ENCODE data around the gene SYT8. TPM values are rescaled to one million over a fixed set of nuclear protein-coding genes. Genes with fewer than 3 reads are reported as not detected.
"Not testable (repeated sequence)": the region's sequence is repeated elsewhere in the genome, so short reads cannot be mapped to it uniquely, and the experiment has no call there.

Gene SYT8
- total RNA-seq, 3 donors from 2014 or later = not detected

GRCh38 chr11:1812274-1812673 is 22.5 kb upstream of the SYT8 start:
- peaks cover 16% of the 10 kb centered on the region for H3K27me3 Mint-ChIP-seq (ENCODE audit: low read depth)
- no peaks in the 10 kb centered on the region for H3K4me1 Mint-ChIP-seq (ENCODE audit: low read depth)
- H3K9me3 Mint-ChIP-seq = no peaks in the 10 kb centered on the region
- H3K36me3 Mint-ChIP-seq (ENCODE audit: insufficient read depth) = no peaks in the 10 kb centered on the region
- ATAC-seq (no peak), DNase-seq (no peak)
- no peak overlapping the region for H3K4me3 Mint-ChIP-seq

- no peak for DNase-seq
- peaks cover 13% of the 10 kb centered on the region for H3K27me3 Mint-ChIP-seq (ENCODE audit: low read depth)
- no peaks in the 10 kb centered on the region for H3K4me1 Mint-ChIP-seq (ENCODE audit: low read depth)
- H3K4me3 Mint-ChIP-seq = no peak overlapping the region
- H3K9me3 Mint-ChIP-seq = no peaks in the 10 kb centered on the region
- no peak for ATAC-seq
- no peaks in the 10 kb centered on the region for H3K36me3 Mint-ChIP-seq (ENCODE audit: insufficient read depth)
Measured at GRCh38 chr11:1812801-1813200, 22.0 kb upstream of the SYT8 start.

- not testable (repeated sequence) for H3K4me1 Mint-ChIP-seq (ENCODE audit: low read depth); DNase-seq; ATAC-seq; H3K27me3 Mint-ChIP-seq (ENCODE audit: low read depth); H3K4me3 Mint-ChIP-seq; H3K36me3 Mint-ChIP-seq (ENCODE audit: insufficient read depth); H3K9me3 Mint-ChIP-seq
Measured at GRCh38 chr11:1813356-1813755, 21.4 kb upstream of the SYT8 start.

- DNase-seq (no peak), ATAC-seq (no peak)
- Mint-ChIP-seq H3K9me3 (no peaks in the 10 kb centered on the region), H3K36me3 (ENCODE audit: insufficient read depth) (no peaks in the 10 kb centered on the region), H3K4me3 (no peak overlapping the region), H3K4me1 (ENCODE audit: low read depth) (no peaks in the 10 kb centered on the region), H3K27me3 (ENCODE audit: low read depth) (peaks cover 6% of the 10 kb centered on the region)
Measured at GRCh38 chr11:1814691-1815090, 20.1 kb upstream of the SYT8 start.

DNA sequence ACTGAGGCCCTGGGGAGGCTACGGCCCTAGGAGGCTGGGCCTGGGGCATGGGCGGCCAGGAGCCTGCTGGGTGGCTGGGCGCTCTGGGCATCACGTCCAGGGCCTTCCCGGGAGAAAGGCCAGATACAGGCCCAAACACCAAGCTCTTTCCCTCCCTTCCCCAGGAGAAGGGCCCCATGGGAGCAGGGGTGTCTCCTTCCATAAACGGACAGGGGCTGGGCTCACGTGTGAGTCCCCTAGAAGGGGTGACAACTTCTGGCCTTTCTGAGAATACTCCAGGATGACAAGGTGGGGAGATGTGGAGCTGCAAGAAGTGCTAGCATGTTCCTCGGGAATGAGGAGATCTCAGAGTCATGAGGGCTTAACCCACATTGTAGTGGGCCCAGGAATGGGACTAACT is 19.5 kb upstream of the SYT8 start:
- Mint-ChIP-seq H3K36me3 (ENCODE audit: insufficient read depth) (no peaks in the 10 kb centered on the region), H3K27me3 (ENCODE audit: low read depth) (peaks cover 6% of the 10 kb centered on the region), H3K9me3 (no peaks in the 10 kb centered on the region), H3K4me1 (ENCODE audit: low read depth) (no peaks in the 10 kb centered on the region), H3K4me3 (no peak overlapping the region)
- ATAC-seq = no peak
- no peak for DNase-seq

- peaks cover 6% of the 10 kb centered on the region for H3K27me3 Mint-ChIP-seq (ENCODE audit: low read depth)
- H3K9me3 Mint-ChIP-seq = no peaks in the 10 kb centered on the region
- H3K4me1 Mint-ChIP-seq (ENCODE audit: low read depth) = no peaks in the 10 kb centered on the region
- no peak overlapping the region for H3K4me3 Mint-ChIP-seq
- DNase-seq (no peak), ATAC-seq (no peak)
- H3K36me3 Mint-ChIP-seq (ENCODE audit: insufficient read depth) = no peaks in the 10 kb centered on the region
Measured at GRCh38 chr11:1815751-1816150, 19.0 kb upstream of the SYT8 start.

GRCh38 chr11:1817000-1817399 is 17.8 kb upstream of the SYT8 start:
- ATAC-seq (no peak), DNase-seq (no peak)
- Mint-ChIP-seq H3K4me3 (no peak overlapping the region), H3K9me3 (no peaks in the 10 kb centered on the region), H3K27me3 (ENCODE audit: low read depth) (peaks cover 10% of the 10 kb centered on the region), H3K4me1 (ENCODE audit: low read depth) (no peaks in the 10 kb centered on the region), H3K36me3 (ENCODE audit: insufficient read depth) (no peaks in the 10 kb centered on the region)

DNA sequence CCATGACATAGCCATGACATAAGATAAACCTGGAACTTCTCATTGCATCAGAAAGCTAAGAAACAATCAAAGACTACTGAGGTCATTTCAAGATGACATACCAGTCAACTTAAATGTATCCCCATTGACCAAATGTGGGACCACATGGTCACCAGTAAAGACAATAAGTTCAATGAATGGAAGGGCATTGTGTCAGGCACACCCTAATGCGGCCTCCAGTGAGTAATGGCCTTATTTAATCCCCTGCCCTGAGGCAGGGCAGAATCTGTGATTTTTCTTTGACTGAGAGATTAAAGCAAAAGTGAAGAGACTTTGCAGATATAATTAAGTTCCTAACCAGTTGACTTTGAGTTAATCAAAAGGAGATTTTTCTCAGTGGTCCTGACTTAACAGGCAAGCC is 17.3 kb upstream of the SYT8 start:
- ATAC-seq (no peak), DNase-seq (no peak)
- Mint-ChIP-seq H3K27me3 (ENCODE audit: low read depth) (peaks cover 11% of the 10 kb centered on the region), H3K4me1 (ENCODE audit: low read depth) (no peaks in the 10 kb centered on the region), H3K9me3 (no peaks in the 10 kb centered on the region), H3K4me3 (no peak overlapping the region), H3K36me3 (ENCODE audit: insufficient read depth) (no peaks in the 10 kb centered on the region)

DNA sequence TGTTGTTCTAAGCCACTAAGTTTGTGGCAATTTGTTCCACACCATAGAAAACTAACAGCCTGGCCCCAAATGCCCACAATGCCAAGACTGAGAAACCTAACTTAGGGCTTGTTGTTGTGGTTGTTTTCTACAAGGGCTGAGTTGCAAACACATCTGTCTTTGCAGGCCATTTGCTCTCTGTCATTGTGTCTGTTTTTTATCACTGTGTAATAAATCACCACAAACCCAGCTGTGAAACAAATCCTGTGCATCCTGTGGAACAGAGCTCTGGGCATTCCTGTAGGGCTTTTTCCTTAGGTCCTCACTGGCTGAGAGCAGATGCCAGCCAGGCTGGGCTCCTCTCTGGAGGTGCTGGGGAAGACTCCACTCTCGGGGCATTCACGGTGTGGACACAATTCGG is 15.7 kb upstream of the SYT8 start:
- Mint-ChIP-seq H3K9me3 (no peaks in the 10 kb centered on the region), H3K27me3 (ENCODE audit: low read depth) (peaks cover 6% of the 10 kb centered on the region), H3K36me3 (ENCODE audit: insufficient read depth) (no peaks in the 10 kb centered on the region), H3K4me3 (no peak overlapping the region), H3K4me1 (ENCODE audit: low read depth) (no peaks in the 10 kb centered on the region)
- ATAC-seq (no peak), DNase-seq (no peak)

DNA sequence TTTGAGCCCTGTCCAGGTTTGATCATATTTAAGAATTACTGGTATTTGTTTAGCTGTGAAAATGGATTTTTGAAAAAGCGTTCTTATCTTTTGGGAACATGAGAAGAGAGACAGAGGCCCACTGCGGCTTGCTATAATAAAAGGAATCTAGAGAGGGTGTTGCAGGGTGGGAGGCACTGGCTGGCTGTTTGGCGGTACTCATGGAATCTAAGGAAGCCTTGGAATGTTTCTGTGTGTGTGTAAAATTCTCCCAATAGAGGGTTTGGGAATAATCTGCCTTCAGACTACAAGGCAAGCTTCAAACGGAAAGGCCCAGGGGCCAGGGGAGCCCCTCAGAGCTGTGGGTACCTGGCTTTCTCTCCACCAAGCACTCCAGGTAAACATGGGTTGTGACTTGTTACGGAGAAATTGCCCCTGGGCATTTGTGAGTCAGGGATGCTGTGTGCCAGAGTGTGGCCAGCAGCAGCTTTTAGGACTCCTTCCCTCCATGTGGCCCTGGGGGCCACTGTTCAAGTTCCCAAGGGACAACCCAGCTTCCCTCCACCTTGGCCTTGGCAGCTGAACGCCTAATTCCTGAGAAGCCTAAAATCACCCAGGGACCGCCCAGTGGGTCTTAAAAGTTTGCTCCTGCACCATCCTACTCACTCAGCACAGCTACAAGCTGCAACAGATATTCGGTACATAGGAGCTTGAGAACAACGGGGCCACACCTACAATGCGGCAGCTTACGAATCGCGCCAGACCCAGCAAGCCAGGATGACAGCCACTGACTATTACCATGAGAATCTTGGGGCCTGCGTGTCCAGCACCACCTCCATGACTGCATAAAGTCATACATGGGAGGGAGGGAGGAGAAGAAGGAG is 14.1 kb upstream of the SYT8 start:
- no peaks in the 10 kb centered on the region for H3K9me3 Mint-ChIP-seq
- no peak for ATAC-seq
- no peak for DNase-seq
- H3K27me3 Mint-ChIP-seq (ENCODE audit: low read depth) = peaks cover 10% of the 10 kb centered on the region
- H3K4me1 Mint-ChIP-seq (ENCODE audit: low read depth) = no peaks in the 10 kb centered on the region
- no peaks in the 10 kb centered on the region for H3K36me3 Mint-ChIP-seq (ENCODE audit: insufficient read depth)
- H3K4me3 Mint-ChIP-seq = no peak overlapping the region

GRCh38 chr11:1821562-1821961 is 13.2 kb upstream of the SYT8 start:
- Mint-ChIP-seq H3K36me3 (ENCODE audit: insufficient read depth) (no peaks in the 10 kb centered on the region), H3K4me1 (ENCODE audit: low read depth) (no peaks in the 10 kb centered on the region), H3K27me3 (ENCODE audit: low read depth) (peaks cover 10% of the 10 kb centered on the region), H3K9me3 (no peaks in the 10 kb centered on the region), H3K4me3 (no peak overlapping the region)
- DNase-seq (no peak), ATAC-seq (no peak)

DNA sequence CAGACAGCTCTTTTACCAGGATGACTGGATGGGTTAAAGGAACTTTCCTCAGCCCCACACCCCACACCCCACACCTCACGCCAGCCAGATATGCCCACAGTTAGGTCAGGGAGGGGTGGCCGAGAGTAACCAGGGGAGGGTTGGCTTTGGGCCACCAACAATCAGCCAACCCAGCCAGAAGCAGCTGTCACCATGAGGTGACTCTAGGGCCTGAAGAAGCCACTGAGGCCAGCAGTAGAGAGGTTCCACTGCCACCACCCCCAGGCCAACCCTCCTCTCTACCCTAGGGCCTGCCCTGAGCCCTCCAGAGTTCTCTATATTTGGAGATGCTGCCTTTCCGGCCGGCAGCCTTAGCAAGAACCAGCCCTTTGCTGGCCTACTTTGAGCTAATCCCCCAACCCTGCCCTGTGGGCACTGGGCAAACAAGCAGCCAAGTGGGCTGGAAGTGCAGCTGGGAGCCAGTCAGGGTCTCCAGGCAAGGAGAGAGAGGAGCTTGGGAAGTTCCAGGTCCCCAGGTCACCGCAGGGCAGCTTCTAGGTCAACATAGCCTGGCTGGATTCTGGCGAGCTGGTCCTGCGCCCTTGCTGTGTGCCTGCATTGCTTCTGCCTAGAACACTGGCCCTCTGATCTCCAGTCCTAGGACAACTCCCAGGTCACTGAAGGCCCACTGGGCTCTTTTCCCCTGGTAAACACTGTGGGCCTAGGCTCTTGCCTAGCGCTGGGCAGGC is 12.0 kb upstream of the SYT8 start:
- H3K36me3 Mint-ChIP-seq (ENCODE audit: insufficient read depth) = no peaks in the 10 kb centered on the region
- no peaks in the 10 kb centered on the region for H3K9me3 Mint-ChIP-seq
- H3K27me3 Mint-ChIP-seq (ENCODE audit: low read depth) = peaks cover 12% of the 10 kb centered on the region
- ATAC-seq (no peak), DNase-seq (no peak)
- H3K4me3 Mint-ChIP-seq = no peak overlapping the region
- H3K4me1 Mint-ChIP-seq (ENCODE audit: low read depth) = no peaks in the 10 kb centered on the region

DNA sequence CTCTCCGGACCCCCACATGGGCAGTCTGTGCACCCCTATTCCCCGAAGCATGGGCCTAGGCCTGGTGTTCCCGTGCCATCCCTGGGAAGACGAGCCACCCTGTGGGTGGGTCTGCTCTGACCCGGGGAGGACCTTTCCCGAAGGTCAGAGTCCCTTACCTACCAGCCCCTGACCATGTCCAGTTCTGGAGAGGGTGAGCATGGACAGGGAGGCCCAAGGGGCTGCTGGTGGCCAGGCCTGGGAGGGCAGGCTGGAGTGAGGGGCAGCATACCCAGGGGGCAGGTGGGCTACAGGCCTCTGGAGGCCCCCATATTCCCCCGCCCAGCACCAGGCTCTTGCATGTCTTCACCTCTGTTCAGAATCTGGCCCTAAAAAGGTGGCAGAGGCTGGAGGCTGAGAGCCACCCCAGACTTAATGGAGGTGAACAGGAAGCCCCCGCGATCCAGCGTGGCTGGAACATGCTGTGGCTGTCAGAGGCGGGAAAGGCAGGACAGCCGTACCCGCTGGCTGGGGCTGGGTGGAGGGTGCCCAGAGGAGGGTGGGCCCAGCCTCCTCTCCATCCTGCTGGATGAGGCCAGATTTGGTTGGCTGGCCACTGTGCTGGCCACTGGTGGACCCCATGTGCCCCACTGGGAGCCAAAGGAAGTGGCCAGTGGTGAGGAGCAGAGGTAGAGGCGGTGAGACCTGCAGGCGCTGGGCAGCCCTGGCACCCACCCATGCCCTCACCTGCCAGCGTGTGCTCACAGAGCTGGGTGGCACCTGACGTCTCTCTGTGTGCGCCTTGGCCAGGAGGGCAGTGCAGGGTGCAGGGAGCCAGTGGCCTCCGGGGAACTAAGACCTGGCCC is 11.2 kb upstream of the SYT8 start:
- H3K4me1 Mint-ChIP-seq (ENCODE audit: low read depth) = no peaks in the 10 kb centered on the region
- DNase-seq (no peak), ATAC-seq (no peak)
- no peak overlapping the region for H3K4me3 Mint-ChIP-seq
- no peaks in the 10 kb centered on the region for H3K36me3 Mint-ChIP-seq (ENCODE audit: insufficient read depth)
- peaks cover 13% of the 10 kb centered on the region for H3K27me3 Mint-ChIP-seq (ENCODE audit: low read depth)
- no peaks in the 10 kb centered on the region for H3K9me3 Mint-ChIP-seq

DNA sequence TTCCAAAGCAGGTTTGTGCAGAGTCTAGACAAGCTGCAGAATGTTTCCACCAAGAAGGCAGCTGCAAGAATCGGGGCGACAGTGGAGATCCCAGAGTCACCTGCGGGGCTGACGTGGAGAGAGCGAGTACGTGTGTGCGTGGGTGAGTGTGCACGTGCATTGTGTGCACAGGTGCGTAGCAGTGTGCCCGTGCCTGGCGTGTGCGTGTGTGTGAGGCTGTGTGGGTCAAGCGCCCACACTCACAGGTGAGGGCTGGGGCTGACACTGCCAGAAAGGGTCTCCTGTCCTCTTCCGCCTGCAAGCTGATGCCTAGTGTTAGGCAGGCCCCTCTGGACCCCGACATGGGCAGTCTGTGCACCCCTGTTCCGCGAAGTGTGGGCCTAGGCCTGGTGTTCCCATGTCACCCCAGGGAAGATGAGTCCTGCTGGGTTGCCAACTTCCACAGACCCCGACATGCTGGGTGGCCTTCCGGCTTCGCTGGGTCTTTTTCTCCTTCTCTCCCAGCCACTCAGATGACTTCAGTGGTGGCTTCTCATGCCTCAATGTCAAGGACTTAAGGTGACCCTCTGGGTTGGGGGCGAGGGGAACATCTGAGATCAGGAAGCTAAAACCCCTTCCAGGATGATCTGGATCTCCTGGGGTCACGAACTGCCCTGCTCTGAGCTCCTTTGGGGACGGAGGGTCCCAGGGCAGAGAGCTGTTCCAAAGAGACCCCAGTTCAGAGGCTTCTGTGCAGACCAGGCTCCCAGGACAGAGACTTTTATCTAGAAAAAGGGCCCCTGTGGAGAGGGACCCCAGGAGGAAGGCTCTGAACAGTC is 10.4 kb upstream of the SYT8 start:
- ATAC-seq = no peak
- no peaks in the 10 kb centered on the region for H3K4me1 Mint-ChIP-seq (ENCODE audit: low read depth)

More for the DNA sequence above, 10.4 kb upstream of the SYT8 start:
- Mint-ChIP-seq H3K4me3 (no peak overlapping the region), H3K9me3 (no peaks in the 10 kb centered on the region), H3K27me3 (ENCODE audit: low read depth) (peaks cover 14% of the 10 kb centered on the region), H3K36me3 (ENCODE audit: insufficient read depth) (no peaks in the 10 kb centered on the region)
- no peak for DNase-seq

All from activated T-cell treated with anti-CD3 and anti-CD28 coated beads, Interleukin-2, amount 50 U/mL, for 4 hours (primary cell).